Renal pelvis (tissue), 4 donors: ENCODE results near the gene GNB1L. TPM values are rescaled to one million over a fixed set of nuclear protein-coding genes. Genes with fewer than 3 reads are reported as not detected.
"Not testable (repeated sequence)": the region's sequence is repeated elsewhere in the genome, so short reads cannot be mapped to it uniquely, and the experiment has no call there.

Experiments
- DNase-seq: peaks from one replicate; pipeline ENCODE4 v3.0.0-alpha.2; 2013
- polyA plus RNA-seq, 3 donors: library from polyadenylated mRNA; unstranded; fragments of 120-200 nt; gene quantifications; one replicate each; pipeline ENCODE4 v1.2.1, GENCODE V29; 2013; ENCODE audit not compliant: insufficient read length in 3 of 3

Gene GNB1L
- polyA plus RNA-seq, 3 donors: 5.6 to 8.3 (median 7.2) TPM

GRCh38 chr22:19892257-19892879 lies 37.7 kb upstream of the GNB1L start:
- no peak for DNase-seq

- DNase-seq: no peak
Observed at GRCh38 chr22:19891317-19892256, 36.9 kb upstream of the GNB1L start.

GRCh38 chr22:19890502-19891316 lies 36.0 kb upstream of the GNB1L start:
- no peak for DNase-seq

GRCh38 chr22:19889951-19890350 lies 35.3 kb upstream of the GNB1L start:
- no peak for DNase-seq

- DNase-seq: no peak
Observed at GRCh38 chr22:19888131-19888746, 33.6 kb upstream of the GNB1L start.

- DNase-seq: no peak
Observed at GRCh38 chr22:19887256-19887985, 32.7 kb upstream of the GNB1L start.

- no peak for DNase-seq
Observed at GRCh38 chr22:19886605-19887255, 32.1 kb upstream of the GNB1L start.

GRCh38 chr22:19885841-19886592 lies 31.3 kb upstream of the GNB1L start:
- no peak for DNase-seq

GRCh38 chr22:19884954-19885751 lies 30.5 kb upstream of the GNB1L start:
- no peak for DNase-seq

GRCh38 chr22:19884161-19884953 lies 29.7 kb upstream of the GNB1L start:
- no peak for DNase-seq

- not testable (repeated sequence) for DNase-seq
Observed at GRCh38 chr22:19883446-19883845, 28.8 kb upstream of the GNB1L start.

- DNase-seq: no peak
Observed at GRCh38 chr22:19882446-19883381, 28.0 kb upstream of the GNB1L start.

GRCh38 chr22:19880786-19881569 lies 26.3 kb upstream of the GNB1L start:
- DNase-seq: peak; percentile 85

GRCh38 chr22:19879992-19880785 lies 25.5 kb upstream of the GNB1L start:
- no peak for DNase-seq

GRCh38 chr22:19879643-19879991 lies 24.9 kb upstream of the GNB1L start:
- DNase-seq: no peak

GRCh38 chr22:19879246-19879570 lies 24.5 kb upstream of the GNB1L start:
- DNase-seq: no peak
